ENCODE measurements around the gene MBNL3.
A peak's percentile ranks its signal among the peaks of the same experiment; 100 is the strongest.

MBNL3 gene

GRCh38 chrX:132413459-132413858 is 75.4 kb downstream of the MBNL3 start:
- no peak for DNase-seq

- no peak for DNase-seq
Measured at GRCh38 chrX:132412208-132412607, 76.6 kb downstream of the MBNL3 start.

GRCh38 chrX:132411310-132411977 is 77.4 kb downstream of the MBNL3 start:
- DNase-seq = no peak

GRCh38 chrX:132409780-132410556 is 78.9 kb downstream of the MBNL3 start:
- DNase-seq = no peak

- peak; percentile 13 for DNase-seq
Measured at GRCh38 chrX:132407691-132408090, 81.1 kb downstream of the MBNL3 start.

GRCh38 chrX:132406106-132406505 is 82.7 kb downstream of the MBNL3 start:
- no peak for DNase-seq

GRCh38 chrX:132404266-132404665 is 84.6 kb downstream of the MBNL3 start:
- DNase-seq = no peak

GRCh38 chrX:132401935-132402334 is 86.9 kb downstream of the MBNL3 start:
- no peak for DNase-seq

- DNase-seq = no peak
Measured at GRCh38 chrX:132400706-132401105, 88.1 kb downstream of the MBNL3 start.

- DNase-seq = no peak
Measured at GRCh38 chrX:132395645-132396044, 93.2 kb downstream of the MBNL3 start.

- DNase-seq = no peak
Measured at GRCh38 chrX:132395026-132395425, 93.8 kb downstream of the MBNL3 start.

- DNase-seq = no peak
Measured at GRCh38 chrX:132394591-132394990, 94.2 kb downstream of the MBNL3 start.

GRCh38 chrX:132393992-132394391 is 94.8 kb downstream of the MBNL3 start:
- DNase-seq = no peak

- DNase-seq = no peak
Measured at GRCh38 chrX:132393485-132393884, 95.4 kb downstream of the MBNL3 start.

GRCh38 chrX:132393085-132393484 is 95.8 kb downstream of the MBNL3 start:
- DNase-seq = no peak

GRCh38 chrX:132390792-132391191 is 98.0 kb downstream of the MBNL3 start:
- no peak for DNase-seq

- DNase-seq = no peak
Measured at GRCh38 chrX:132389480-132389879, 99.4 kb downstream of the MBNL3 start.

- DNase-seq = no peak
Measured at GRCh38 chrX:132388371-132388770, 100.5 kb downstream of the MBNL3 start.

GRCh38 chrX:132384301-132384700 is 104.5 kb downstream of the MBNL3 start:
- no peak for DNase-seq

- DNase-seq = no peak
Measured at GRCh38 chrX:132382068-132382467, 106.8 kb downstream of the MBNL3 start.

GRCh38 chrX:132378281-132378680 is 110.6 kb downstream of the MBNL3 start:
- no peak for DNase-seq

GRCh38 chrX:132375941-132376340 is 112.9 kb downstream of the MBNL3 start:
- peak; percentile 1 for DNase-seq

GRCh38 chrX:132373610-132374009 is 115.2 kb downstream of the MBNL3 start:
- no peak for DNase-seq

- no peak for DNase-seq
Measured at GRCh38 chrX:132369617-132370326, 119.1 kb downstream of the MBNL3 start.
